K562 (cell line): Measurements from ENCODE around the gene FSTL1. TPM values are rescaled to one million over a fixed set of nuclear protein-coding genes. Genes with fewer than 3 reads are reported as not detected.

Experiments used
- CBFB ChIP-seq: sonication (generic); formaldehyde crosslinking; IDR thresholded peaks from 2 replicates; pipeline ENCODE4 v1.4.0; 2020; ENCODE audit warnings: mild to moderate bottlenecking, missing genetic modification reagents
- FOSL1 ChIP-seq: fragments of 200-800 bp; sonication (Bioruptor generic); conservative IDR thresholded peaks from 2 replicates; pipeline ENCODE4 v1.6.1; 2016; ENCODE audit warnings: missing genetic modification characterization, missing compliant biosample characterization
- FOXK1 ChIP-seq: sonication (generic); formaldehyde crosslinking; IDR thresholded peaks from 2 replicates; pipeline ENCODE4 v1.8.0; 2022; ENCODE audit warnings: missing genetic modification reagents, mild to moderate bottlenecking, borderline replicate concordance
- HDAC1 ChIP-seq, 2 experiments: fragments of 450-650 bp; IDR thresholded peaks; 2 replicates each; pipeline ENCODE4 v1.6.1; 2016 to 2017; ENCODE audit warnings: inconsistent platforms in 1 of 2, mild to moderate bottlenecking in 1 of 2, moderate library complexity in 1 of 2
- HLTF ChIP-seq: fragments of 450-650 bp; IDR thresholded peaks from 2 replicates; pipeline ENCODE4 v1.6.1; 2016
- JUND ChIP-seq, 2 experiments: IDR thresholded peaks; 2 replicates in 1 of 2; 3 replicates in 1 of 2; pipeline ENCODE4 v1.6.1; 2011; ENCODE audit warnings: borderline replicate concordance in 2 of 2, low read depth in 2 of 2, low read length in 2 of 2, improper control_type of control experiment in 1 of 2, missing biosample characterization in 1 of 2, missing genetic modification characterization in 1 of 2, missing genetic modification reagents in 1 of 2
- PRPF4 ChIP-seq: fragments of 200-400 bp; formaldehyde crosslinking; IDR thresholded peaks from one replicate; pipeline ENCODE4 v1.6.1; 2017; ENCODE audit warnings: low read length, low read depth, mild to moderate bottlenecking; ENCODE audit not compliant: insufficient read depth, poor library complexity, severe bottlenecking
- RBM25 ChIP-seq: fragments of 200-400 bp; formaldehyde crosslinking; IDR thresholded peaks from 2 replicates; pipeline ENCODE4 v1.6.1; 2018; ENCODE audit warnings: low read length, low read depth, moderate library complexity; ENCODE audit not compliant: severe bottlenecking
- SMAD4 ChIP-seq: fragments of 250-450 bp; sonication (Bioruptor Pico); conservative IDR thresholded peaks from 2 replicates; pipeline ENCODE4 v1.8.0; 2021; ENCODE audit warnings: inconsistent platforms, mild to moderate bottlenecking, moderate library complexity
- TCFL5 ChIP-seq: fragments of 250-450 bp; sonication (Bioruptor Pico); conservative IDR thresholded peaks from 2 replicates; pipeline ENCODE4 v1.6.1; 2021; ENCODE audit warnings: mild to moderate bottlenecking, moderate library complexity, matching md5 sums
- ZC3H8 ChIP-seq: fragments of 450-650 bp; IDR thresholded peaks from 2 replicates; pipeline ENCODE4 v1.6.1; 2017
- ZFP36 ChIP-seq: fragments of 150-350 bp; IDR thresholded peaks from 2 replicates; pipeline ENCODE4 v1.6.1; 2018; ENCODE audit warnings: low read length, low read depth; ENCODE audit not compliant: partially characterized antibody
- ZNF384 ChIP-seq: IDR thresholded peaks from 2 replicates; pipeline ENCODE4 v1.6.1; 2012; ENCODE audit warnings: low read depth, low read length, improper control_type of control experiment
- ZNF583 ChIP-seq: fragments of 250-450 bp; sonication (Bioruptor Pico); IDR thresholded peaks from 2 replicates; pipeline ENCODE4 v1.4.0; 2020
- ZNF644 ChIP-seq: fragments of 200-800 bp; sonication (Bioruptor generic); IDR thresholded peaks from 2 replicates; pipeline ENCODE4 v1.6.1; 2016; ENCODE audit warnings: low read depth, missing genetic modification characterization, missing compliant biosample characterization
- ZNF699 ChIP-seq: fragments of 250-450 bp; sonication (Bioruptor Pico); IDR thresholded peaks from 2 replicates; pipeline ENCODE4 v1.8.0; 2021; ENCODE audit warnings: mild to moderate bottlenecking, moderate library complexity; ENCODE audit not compliant: insufficient replicate concordance
- ZZZ3 ChIP-seq: fragments of 450-650 bp; IDR thresholded peaks from 2 replicates; pipeline ENCODE4 v1.6.1; 2016; ENCODE audit warnings: antibody characterized with exemption, mild to moderate bottlenecking, moderate library complexity
- polyA plus RNA-seq, 8 experiments: library from polyadenylated mRNA; depleted of rRNA in 4 of 8; stranded (reverse) in 5 of 8; unstranded in 3 of 8; fragments of >200 nt; fragmentation: Nextera tagmentation in 2 of 8; fragmentation: Illumina TruSeq in 1 of 8; extraction: Ambion mirVana in 2 of 8; extraction: Trizol in 1 of 8; gene quantifications; 2 replicates each; pipeline versions ENCODE4 v1.2.1 to v1.2.3, GENCODE V29; 2011 to 2014; ENCODE audit warnings: inconsistent platforms in 1 of 8, missing spikeins in 1 of 8
- total RNA-seq, 7 experiments: library from RNA; depleted of rRNA in 6 of 7; stranded (reverse); fragments of >200 nt in 6 of 7; fragmentation: Illumina TruSeq in 2 of 7; extraction: Trizol in 2 of 7; gene quantifications; 2 replicates each; pipeline versions ENCODE4 v1.2.1 to v1.2.3, GENCODE V29; 2011 to 2021; ENCODE audit warnings: low replicate concordance in 1 of 7
- TF ChIP-seq, protein P1 (sequence below): sonication (generic); formaldehyde crosslinking; IDR thresholded peaks from 2 replicates; pipeline ENCODE4 v1.8.1; 2023; ENCODE audit warnings: mild to moderate bottlenecking, missing genetic modification reagents
- TF ChIP-seq, protein P2 (sequence below), 2 experiments: fragments of 450-650 bp in 1 of 2; sonication (generic) in 1 of 2; formaldehyde crosslinking in 1 of 2; IDR thresholded peaks in 1 of 2; conservative IDR thresholded peaks in 1 of 2; 2 replicates each; pipeline versions ENCODE4 v1.6.1 to v1.8.1; 2016 to 2023; ENCODE audit warnings: mild to moderate bottlenecking in 2 of 2, moderate library complexity in 2 of 2, inconsistent platforms in 1 of 2, missing genetic modification reagents in 1 of 2
- TF ChIP-seq, protein P3 (sequence below): sonication (generic); formaldehyde crosslinking; IDR thresholded peaks from 2 replicates; pipeline ENCODE4 v1.8.0; 2022; ENCODE audit warnings: mild to moderate bottlenecking, missing genetic modification reagents
- TF ChIP-seq, protein P4 (sequence below): fragments of 450-650 bp; formaldehyde crosslinking; conservative IDR thresholded peaks from 2 replicates; pipeline ENCODE4 v1.4.0; 2022; ENCODE audit warnings: mild to moderate bottlenecking, missing genetic modification characterization
- TF ChIP-seq, protein P5 (sequence below): sonication (generic); formaldehyde crosslinking; IDR thresholded peaks from 2 replicates; pipeline ENCODE4 v1.8.1; 2022; ENCODE audit warnings: missing genetic modification reagents

The FSTL1 gene
- total and polyA plus RNA-seq, 9 of the 15 experiments (the other 6 are each of a cell fraction or from before 2014, with no cell fraction given) = 0.01 to 0.58 (median 0.08) TPM; not detected in 2

DNA sequence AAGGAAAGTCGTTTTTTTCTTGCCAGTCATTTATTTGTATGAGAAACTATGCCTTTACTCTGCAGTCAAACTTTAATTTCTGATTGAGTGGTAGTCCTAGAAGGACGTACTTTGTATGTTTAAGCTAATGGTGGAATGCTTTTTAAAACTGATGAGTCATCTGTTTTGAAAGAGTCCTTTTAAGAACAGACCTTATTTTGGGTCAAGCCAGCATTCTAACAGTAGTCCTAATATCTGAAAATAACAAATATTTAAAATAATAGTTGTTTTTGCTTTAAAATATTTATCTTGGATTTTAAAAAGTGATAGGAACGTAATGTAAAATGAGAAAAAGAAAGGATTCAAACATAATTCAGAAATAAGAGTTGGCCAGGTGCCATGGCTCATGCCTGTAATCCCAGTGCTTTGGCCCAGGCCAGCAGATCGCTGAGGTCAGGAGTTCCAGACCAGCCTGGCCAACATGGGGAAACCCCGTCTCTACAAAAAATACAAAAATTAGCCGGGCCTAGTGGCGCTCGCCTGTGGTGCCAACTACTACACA is 100.3 kb downstream of the FSTL1 start (continued):
- TF ChIP-seq, protein P1, sequence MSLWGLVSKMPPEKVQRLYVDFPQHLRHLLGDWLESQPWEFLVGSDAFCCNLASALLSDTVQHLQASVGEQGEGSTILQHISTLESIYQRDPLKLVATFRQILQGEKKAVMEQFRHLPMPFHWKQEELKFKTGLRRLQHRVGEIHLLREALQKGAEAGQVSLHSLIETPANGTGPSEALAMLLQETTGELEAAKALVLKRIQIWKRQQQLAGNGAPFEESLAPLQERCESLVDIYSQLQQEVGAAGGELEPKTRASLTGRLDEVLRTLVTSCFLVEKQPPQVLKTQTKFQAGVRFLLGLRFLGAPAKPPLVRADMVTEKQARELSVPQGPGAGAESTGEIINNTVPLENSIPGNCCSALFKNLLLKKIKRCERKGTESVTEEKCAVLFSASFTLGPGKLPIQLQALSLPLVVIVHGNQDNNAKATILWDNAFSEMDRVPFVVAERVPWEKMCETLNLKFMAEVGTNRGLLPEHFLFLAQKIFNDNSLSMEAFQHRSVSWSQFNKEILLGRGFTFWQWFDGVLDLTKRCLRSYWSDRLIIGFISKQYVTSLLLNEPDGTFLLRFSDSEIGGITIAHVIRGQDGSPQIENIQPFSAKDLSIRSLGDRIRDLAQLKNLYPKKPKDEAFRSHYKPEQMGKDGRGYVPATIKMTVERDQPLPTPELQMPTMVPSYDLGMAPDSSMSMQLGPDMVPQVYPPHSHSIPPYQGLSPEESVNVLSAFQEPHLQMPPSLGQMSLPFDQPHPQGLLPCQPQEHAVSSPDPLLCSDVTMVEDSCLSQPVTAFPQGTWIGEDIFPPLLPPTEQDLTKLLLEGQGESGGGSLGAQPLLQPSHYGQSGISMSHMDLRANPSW (CRISPR knock-in tag) = no peak
- TF ChIP-seq, protein P2, sequence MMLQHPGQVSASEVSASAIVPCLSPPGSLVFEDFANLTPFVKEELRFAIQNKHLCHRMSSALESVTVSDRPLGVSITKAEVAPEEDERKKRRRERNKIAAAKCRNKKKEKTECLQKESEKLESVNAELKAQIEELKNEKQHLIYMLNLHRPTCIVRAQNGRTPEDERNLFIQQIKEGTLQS (IDR thresholded peaks at IDR 0.05) = peak; percentile 84
- TF ChIP-seq, protein P2 (CRISPR knock-in tag; conservative IDR thresholded peaks at IDR 0.05) = no peak
- no peak for TF ChIP-seq ZNF384
- TF ChIP-seq, protein P3, sequence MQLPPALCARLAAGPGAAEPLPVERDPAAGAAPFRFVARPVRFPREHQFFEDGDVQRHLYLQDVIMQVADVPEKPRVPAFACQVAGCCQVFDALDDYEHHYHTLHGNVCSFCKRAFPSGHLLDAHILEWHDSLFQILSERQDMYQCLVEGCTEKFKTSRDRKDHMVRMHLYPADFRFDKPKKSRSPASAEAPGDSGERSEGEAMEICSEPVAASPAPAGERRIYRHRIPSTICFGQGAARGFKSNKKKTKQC (CRISPR knock-in tag) = no peak
- no peak for TF ChIP-seq HDAC1 (IDR thresholded peaks at IDR 0.05)
- TF ChIP-seq ZC3H8 = no peak
- no peak for TF ChIP-seq ZNF699 (CRISPR knock-in tag)
- peak; percentile 20; the same call in 1 of the 2 replicates for TF ChIP-seq JUND (IDR thresholded peaks at IDR 0.05; ENCODE audit: borderline replicate concordance, low read depth, low read length)
- 0 out of 3 replicates have a peak, but pooled peaks have one; percentile 15 for TF ChIP-seq JUND (tag; IDR thresholded peaks at IDR 0.05; ENCODE audit: borderline replicate concordance, low read depth, low read length)
- TF ChIP-seq ZNF644 (tag) = no peak
- no peak for TF ChIP-seq ZFP36
- peak; percentile 60 for TF ChIP-seq FOSL1
- TF ChIP-seq, protein P4, sequence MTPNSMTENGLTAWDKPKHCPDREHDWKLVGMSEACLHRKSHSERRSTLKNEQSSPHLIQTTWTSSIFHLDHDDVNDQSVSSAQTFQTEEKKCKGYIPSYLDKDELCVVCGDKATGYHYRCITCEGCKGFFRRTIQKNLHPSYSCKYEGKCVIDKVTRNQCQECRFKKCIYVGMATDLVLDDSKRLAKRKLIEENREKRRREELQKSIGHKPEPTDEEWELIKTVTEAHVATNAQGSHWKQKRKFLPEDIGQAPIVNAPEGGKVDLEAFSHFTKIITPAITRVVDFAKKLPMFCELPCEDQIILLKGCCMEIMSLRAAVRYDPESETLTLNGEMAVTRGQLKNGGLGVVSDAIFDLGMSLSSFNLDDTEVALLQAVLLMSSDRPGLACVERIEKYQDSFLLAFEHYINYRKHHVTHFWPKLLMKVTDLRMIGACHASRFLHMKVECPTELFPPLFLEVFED (CRISPR knock-in tag) = no peak
- TF ChIP-seq CBFB (CRISPR knock-in tag) = no peak
- 0 out of 2 replicates have a peak, but pooled peaks have one; percentile 46 for TF ChIP-seq SMAD4 (CRISPR knock-in tag)
- no peak for TF ChIP-seq ZZZ3
- TF ChIP-seq FOXK1 (CRISPR knock-in tag) = no peak
- no peak for TF ChIP-seq TCFL5 (CRISPR knock-in tag)
- TF ChIP-seq RBM25 = no peak
- TF ChIP-seq, protein P5, sequence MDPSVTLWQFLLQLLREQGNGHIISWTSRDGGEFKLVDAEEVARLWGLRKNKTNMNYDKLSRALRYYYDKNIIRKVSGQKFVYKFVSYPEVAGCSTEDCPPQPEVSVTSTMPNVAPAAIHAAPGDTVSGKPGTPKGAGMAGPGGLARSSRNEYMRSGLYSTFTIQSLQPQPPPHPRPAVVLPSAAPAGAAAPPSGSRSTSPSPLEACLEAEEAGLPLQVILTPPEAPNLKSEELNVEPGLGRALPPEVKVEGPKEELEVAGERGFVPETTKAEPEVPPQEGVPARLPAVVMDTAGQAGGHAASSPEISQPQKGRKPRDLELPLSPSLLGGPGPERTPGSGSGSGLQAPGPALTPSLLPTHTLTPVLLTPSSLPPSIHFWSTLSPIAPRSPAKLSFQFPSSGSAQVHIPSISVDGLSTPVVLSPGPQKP (CRISPR knock-in tag) = no peak
- no peak for TF ChIP-seq ZNF583 (CRISPR knock-in tag)
- no peak for TF ChIP-seq PRPF4
- no peak for TF ChIP-seq HLTF
